ENCODE measurements around the gene LCP2. TPM values are rescaled to one million over a fixed set of nuclear protein-coding genes. Genes with fewer than 3 reads are reported as not detected.

Gene LCP2
- total RNA-seq, 4 donors from 2014 or later = 1.5 to 8.9 (median 7.7) TPM; not detected in 1

GRCh38 chr5:170235876-170236864 is 61.4 kb downstream of the LCP2 start:
- H3K27ac ChIP-seq = no peak overlapping the region
- H3K9me3 ChIP-seq = no peaks in the 10 kb centered on the region
- 82% methylated on average over 3 of the region's 3 CpGs for WGBS

GRCh38 chr5:170233358-170233892 is 64.2 kb downstream of the LCP2 start:
- Histone ChIP-seq H3K36me3 (no peaks in the 10 kb centered on the region), H3K4me3 (no peak overlapping the region), H3K27ac (no peak overlapping the region), H3K27me3 (no peaks in the 10 kb centered on the region), H3K4me1 (no peaks in the 10 kb centered on the region), H3K9me3 (no peaks in the 10 kb centered on the region)
- TF ChIP-seq EP300 (IDR thresholded peaks at IDR 0.05) (no peak), POLR2A (IDR thresholded peaks at IDR 0.05) (no peak), POLR2AphosphoS5 (IDR thresholded peaks at IDR 0.05) (no peak), CTCF (IDR thresholded peaks at IDR 0.05) (no peak)
- WGBS = 97% methylated on average over 11 of the region's 18 CpGs
- DNase-seq (ENCODE audit: low spot score in 2 of 2) = no peak

More at GRCh38 chr5:170235876-170236864, 61.4 kb downstream of the LCP2 start:
- Histone ChIP-seq H3K36me3 (no peaks in the 10 kb centered on the region), H3K4me1 (peaks cover 4% of the 10 kb centered on the region), H3K4me3 (no peak overlapping the region), H3K27me3 (no peaks in the 10 kb centered on the region)
- TF ChIP-seq POLR2A (IDR thresholded peaks at IDR 0.05) = no peak
- TF ChIP-seq POLR2AphosphoS5 (IDR thresholded peaks at IDR 0.05) = no peak
- TF ChIP-seq CTCF (IDR thresholded peaks at IDR 0.05) = no peak
- TF ChIP-seq EP300 (IDR thresholded peaks at IDR 0.05) = no peak
- no peak for DNase-seq (ENCODE audit: low spot score in 2 of 2)

GRCh38 chr5:170232786-170233185 is 64.8 kb downstream of the LCP2 start, which contains the start of gene C5orf58:
C5orf58 (plus strand) TSS chr5:170232985; CDS start chr5:170234977, 1,992 bp downstream.
- Histone ChIP-seq H3K27me3 (no peaks in the 10 kb centered on the region), H3K27ac (no peak within 1 kb of the TSS), H3K9me3 (no peaks in the 10 kb centered on the region), H3K36me3 (no peaks in the 10 kb centered on the region), H3K4me1 (no peaks in the 10 kb centered on the region), H3K4me3 (no peak within 1 kb of the TSS)
- no peak for TF ChIP-seq POLR2A (IDR thresholded peaks at IDR 0.05)
- TF ChIP-seq POLR2AphosphoS5 (IDR thresholded peaks at IDR 0.05) = no peak
- TF ChIP-seq EP300 (IDR thresholded peaks at IDR 0.05) = no peak
- WGBS = 97% methylated on average over 15 of the region's 27 CpGs
- DNase-seq (ENCODE audit: low spot score in 2 of 2) = no peak

- 70% methylated on average over 6 of the region's 6 CpGs for WGBS
- TF ChIP-seq EP300 (IDR thresholded peaks at IDR 0.05) (no peak), POLR2A (IDR thresholded peaks at IDR 0.05) (no peak), POLR2AphosphoS5 (IDR thresholded peaks at IDR 0.05) (no peak), CTCF (IDR thresholded peaks at IDR 0.05) (no peak)
Observed at GRCh38 chr5:170228762-170229435, 68.7 kb downstream of the LCP2 start.

GRCh38 chr5:170226661-170227060 is 70.9 kb downstream of the LCP2 start:
- 63% methylated on average over 2 of the region's 2 CpGs for WGBS
- no peak for DNase-seq (ENCODE audit: low spot score in 2 of 2)
- no peak overlapping the region for H3K4me3 ChIP-seq

More at GRCh38 chr5:170228762-170229435, 68.7 kb downstream of the LCP2 start:
- DNase-seq (ENCODE audit: low spot score in 2 of 2) = no peak
- Histone ChIP-seq H3K9me3 (no peaks in the 10 kb centered on the region), H3K27me3 (no peaks in the 10 kb centered on the region), H3K36me3 (no peaks in the 10 kb centered on the region), H3K27ac (no peak overlapping the region), H3K4me1 (peaks cover 8% of the 10 kb centered on the region), H3K4me3 (no peak overlapping the region)

More at GRCh38 chr5:170226661-170227060, 70.9 kb downstream of the LCP2 start:
- no peak overlapping the region for H3K27ac ChIP-seq
- no peaks in the 10 kb centered on the region for H3K9me3 ChIP-seq
- TF ChIP-seq POLR2A (IDR thresholded peaks at IDR 0.05) (no peak), POLR2AphosphoS5 (IDR thresholded peaks at IDR 0.05) (no peak), CTCF (IDR thresholded peaks at IDR 0.05) (no peak), EP300 (IDR thresholded peaks at IDR 0.05) (no peak)
- H3K27me3 ChIP-seq = no peaks in the 10 kb centered on the region
- H3K4me1 ChIP-seq = peaks cover 16% of the 10 kb centered on the region
- no peaks in the 10 kb centered on the region for H3K36me3 ChIP-seq
